ENCODE data around the gene ILK.

Gene ILK

GRCh38 chr11:6570691-6571427 is 32.7 kb upstream of the ILK start:
- Histone ChIP-seq H3K4me3 (ENCODE audit: low read depth, low read length, poor library complexity, severe bottlenecking) (no peak overlapping the region), H3K36me3 (ENCODE audit: insufficient read depth, low read length) (0 out of 2 replicates have a peak, but pooled peaks cover 3% of the 10 kb centered on the region), H2AFZ (ENCODE audit: low read length) (no peak overlapping the region), H3F3A (ENCODE audit: insufficient read depth, low read length) (no peaks in the 10 kb centered on the region), H3K9ac (ENCODE audit: low read length) (no peak overlapping the region), H3K79me2 (ENCODE audit: insufficient read depth, low read length) (no peaks in the 10 kb centered on the region), H3K27me3 (ENCODE audit: insufficient read depth, low read length) (no peaks in the 10 kb centered on the region), H3K4me1 (ENCODE audit: insufficient read depth, low read length, severe bottlenecking) (no peaks in the 10 kb centered on the region), H3K9me2 (ENCODE audit: low read depth, low read length) (no peaks in the 10 kb centered on the region), H3K4me2 (ENCODE audit: low read length) (no peak overlapping the region), H3K9me3 (ENCODE audit: low read length) (no peaks in the 10 kb centered on the region), H3K27ac (ENCODE audit: low read depth, low read length, poor library complexity, severe bottlenecking) (no peak overlapping the region), H4K20me1 (ENCODE audit: insufficient read depth, low read length) (no peaks in the 10 kb centered on the region)
- TF ChIP-seq, protein P1, sequence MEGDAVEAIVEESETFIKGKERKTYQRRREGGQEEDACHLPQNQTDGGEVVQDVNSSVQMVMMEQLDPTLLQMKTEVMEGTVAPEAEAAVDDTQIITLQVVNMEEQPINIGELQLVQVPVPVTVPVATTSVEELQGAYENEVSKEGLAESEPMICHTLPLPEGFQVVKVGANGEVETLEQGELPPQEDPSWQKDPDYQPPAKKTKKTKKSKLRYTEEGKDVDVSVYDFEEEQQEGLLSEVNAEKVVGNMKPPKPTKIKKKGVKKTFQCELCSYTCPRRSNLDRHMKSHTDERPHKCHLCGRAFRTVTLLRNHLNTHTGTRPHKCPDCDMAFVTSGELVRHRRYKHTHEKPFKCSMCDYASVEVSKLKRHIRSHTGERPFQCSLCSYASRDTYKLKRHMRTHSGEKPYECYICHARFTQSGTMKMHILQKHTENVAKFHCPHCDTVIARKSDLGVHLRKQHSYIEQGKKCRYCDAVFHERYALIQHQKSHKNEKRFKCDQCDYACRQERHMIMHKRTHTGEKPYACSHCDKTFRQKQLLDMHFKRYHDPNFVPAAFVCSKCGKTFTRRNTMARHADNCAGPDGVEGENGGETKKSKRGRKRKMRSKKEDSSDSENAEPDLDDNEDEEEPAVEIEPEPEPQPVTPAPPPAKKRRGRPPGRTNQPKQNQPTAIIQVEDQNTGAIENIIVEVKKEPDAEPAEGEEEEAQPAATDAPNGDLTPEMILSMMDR (IDR thresholded peaks at IDR 0.05; ENCODE audit: low read length), result no peak
- TF ChIP-seq EZH2 (IDR thresholded peaks at IDR 0.05; ENCODE audit: borderline replicate concordance, low read length), result no peak

- Histone ChIP-seq H4K20me1 (ENCODE audit: insufficient read depth, low read length) (no peaks in the 10 kb centered on the region), H3K4me1 (ENCODE audit: insufficient read depth, low read length, severe bottlenecking) (no peaks in the 10 kb centered on the region), H3K9me2 (ENCODE audit: low read depth, low read length) (no peaks in the 10 kb centered on the region), H3K9ac (ENCODE audit: low read length) (no peak overlapping the region), H3K36me3 (ENCODE audit: insufficient read depth, low read length) (no peaks in the 10 kb centered on the region), H3K27ac (ENCODE audit: low read depth, low read length, poor library complexity, severe bottlenecking) (no peak overlapping the region), H3K9me3 (ENCODE audit: low read length) (no peaks in the 10 kb centered on the region), H3F3A (ENCODE audit: insufficient read depth, low read length) (no peaks in the 10 kb centered on the region), H3K4me2 (ENCODE audit: low read length) (no peak overlapping the region), H3K27me3 (ENCODE audit: insufficient read depth, low read length) (no peaks in the 10 kb centered on the region), H2AFZ (ENCODE audit: low read length) (no peak overlapping the region), H3K79me2 (ENCODE audit: insufficient read depth, low read length) (no peaks in the 10 kb centered on the region), H3K4me3 (ENCODE audit: low read depth, low read length, poor library complexity, severe bottlenecking) (no peak overlapping the region)
- TF ChIP-seq, protein P1 (IDR thresholded peaks at IDR 0.05; ENCODE audit: low read length), result no peak
- no peak for TF ChIP-seq EZH2 (IDR thresholded peaks at IDR 0.05; ENCODE audit: borderline replicate concordance, low read length)
Observed at GRCh38 chr11:6571434-6572008, 32.1 kb upstream of the ILK start.

- no peaks in the 10 kb centered on the region for H3K36me3 ChIP-seq (ENCODE audit: insufficient read depth, low read length)
- no peak overlapping the region for H3K4me3 ChIP-seq (ENCODE audit: low read depth, low read length, poor library complexity, severe bottlenecking)
- no peaks in the 10 kb centered on the region for H3K27me3 ChIP-seq (ENCODE audit: insufficient read depth, low read length)
- no peaks in the 10 kb centered on the region for H4K20me1 ChIP-seq (ENCODE audit: insufficient read depth, low read length)
- H3F3A ChIP-seq (ENCODE audit: insufficient read depth, low read length), result no peaks in the 10 kb centered on the region
- no peak overlapping the region for H3K27ac ChIP-seq (ENCODE audit: low read depth, low read length, poor library complexity, severe bottlenecking)
- H3K9me3 ChIP-seq (ENCODE audit: low read length), result no peaks in the 10 kb centered on the region
- H3K9me2 ChIP-seq (ENCODE audit: low read depth, low read length), result no peaks in the 10 kb centered on the region
- no peak overlapping the region for H2AFZ ChIP-seq (ENCODE audit: low read length)
- H3K9ac ChIP-seq (ENCODE audit: low read length), result no peak overlapping the region
- TF ChIP-seq, protein P1 (IDR thresholded peaks at IDR 0.05; ENCODE audit: low read length), result no peak
- no peak for TF ChIP-seq EZH2 (IDR thresholded peaks at IDR 0.05; ENCODE audit: borderline replicate concordance, low read length)
- H3K79me2 ChIP-seq (ENCODE audit: insufficient read depth, low read length), result no peaks in the 10 kb centered on the region
- no peaks in the 10 kb centered on the region for H3K4me1 ChIP-seq (ENCODE audit: insufficient read depth, low read length, severe bottlenecking)
- H3K4me2 ChIP-seq (ENCODE audit: low read length), result no peak overlapping the region
Observed at GRCh38 chr11:6572215-6572614, 31.4 kb upstream of the ILK start.
